Measurements from ENCODE around the gene PLRG1. TPM values are rescaled to one million over a fixed set of nuclear protein-coding genes. Genes with fewer than 3 reads are reported as not detected.

PLRG1 gene
- total RNA-seq, 1 donor from 2014 or later, result 34.7 TPM

GRCh38 chr4:154485127-154485773 is 65.0 kb downstream of the PLRG1 start:
- Histone ChIP-seq H3K27ac (no peak overlapping the region), H3K4me3 (no peak overlapping the region), H3K36me3 (no peaks in the 10 kb centered on the region), H3K9me3 (no peaks in the 10 kb centered on the region), H3K4me1 (no peaks in the 10 kb centered on the region), H3K27me3 (peaks cover 8% of the 10 kb centered on the region)
- no peak for DNase-seq (ENCODE audit: low spot score in 2 of 2)
- intact Hi-C loops (cut with DNase I), result no loop called here
- no peak for TF ChIP-seq CTCF (IDR thresholded peaks at IDR 0.05)

Other genes with a start within 250 kb of the PLRG1 start
- not detected for gene DCHS2, start 58.6 kb downstream of the PLRG1 start, total RNA-seq
- gene FGB, start 12.6 kb upstream of the PLRG1 start, total RNA-seq, result 37.0 TPM
- 47.6 TPM for gene FGA, start 40.3 kb upstream of the PLRG1 start, total RNA-seq
- gene FGG, start 62.3 kb upstream of the PLRG1 start, total RNA-seq, result 40.3 TPM
- gene LRAT, start 193.6 kb upstream of the PLRG1 start, total RNA-seq, result not detected
- not detected for gene RBM46, start 230.9 kb upstream of the PLRG1 start, total RNA-seq